Right lobe of liver (tissue), 6 donors: ENCODE results near the gene REPIN1. TPM values are rescaled to one million over a fixed set of nuclear protein-coding genes. Genes with fewer than 3 reads are reported as not detected.

ENCODE experiments used
- ATAC-seq, 4 donors: fragments of 200-7000 bp; cut with Tn5 transposase; one replicate each; pipeline ENCODE4 v1.9.1; 2020; ENCODE audit warnings: mild to moderate bottlenecking in 4 of 4, moderate library complexity in 4 of 4
- DNase-seq, 3 donors: peaks; one replicate each; pipeline ENCODE4 v3.0.0-alpha.2; 2020
- H3K27ac ChIP-seq, 3 donors: fragments of 200-600 bp; one replicate each; pipeline ENCODE4 v1.8.0; 2022
- H3K27me3 ChIP-seq, 2 donors: fragments of 200-600 bp; one replicate each; pipeline ENCODE4 v1.8.0; 2022
- H3K36me3 ChIP-seq, 4 donors: fragments of 200-600 bp; sonication (generic) in 1 of 4; one replicate each; pipeline versions ENCODE4 v1.5.1 to v1.8.0; 2017 to 2022; ENCODE audit warnings: control low read depth in 1 of 4
- H3K4me1 ChIP-seq, 4 donors: fragments of 200-600 bp; sonication (generic) in 1 of 4; one replicate each; pipeline versions ENCODE4 v1.5.1 to v1.8.0; 2017 to 2022; ENCODE audit warnings: control low read depth in 1 of 4
- H3K4me3 ChIP-seq, 3 donors: fragments of 200-600 bp; one replicate each; pipeline ENCODE4 v1.8.0; 2022
- H3K9me3 ChIP-seq, 4 donors: fragments of 200-600 bp; sonication (generic) in 1 of 4; one replicate each; pipeline versions ENCODE4 v1.5.1 to v1.8.0; 2017 to 2022; ENCODE audit warnings: control low read depth in 1 of 4
- POLR2A ChIP-seq: fragments of 450-650 bp; IDR thresholded peaks from one replicate; pipeline ENCODE4 v1.6.1; 2017; ENCODE audit warnings: antibody characterized with exemption, mild to moderate bottlenecking
- WGBS: methylation state at CpG from one replicate; pipeline ENCODE4 v1.1.6; 2018; ENCODE audit warnings: low coverage, low lambda C conversion rate; ENCODE audit not compliant: insufficient coverage; ENCODE audit errors: missing lambda C conversion rate; 5-methylcytosine and 5-hydroxymethylcytosine counted together
- intact Hi-C, 2 donors: fragments of 100-400 bp; cut with DNase I; formaldehyde crosslinking; loops; one replicate each; pipeline versions ENCODE4 v1.11.2 to v1.14.1; 2022
- total RNA-seq, 6 experiments: library from RNA; depleted of rRNA in 2 of 6; stranded (reverse); fragments of >200 nt in 2 of 6; fragmentation: NEBNext Ultra II Directional in 3 of 6; extraction: Animal tissue kit (Norgen Biotek cat#: 25700) in 3 of 6; gene quantifications; one replicate each; pipeline versions ENCODE4 v1.1.0 to v1.2.4, GENCODE V29; 2016 to 2023
- TF ChIP-seq, protein P1 (sequence below), 4 donors: fragments of 200-600 bp in 3 of 4; fragments of 450-650 bp in 1 of 4; IDR thresholded peaks; one replicate each; pipeline versions ENCODE4 v1.5.1 to v1.8.0; 2016 to 2022; ENCODE audit warnings: antibody characterized with exemption in 4 of 4, mild to moderate bottlenecking in 2 of 4
- donor health status: DM: no; HTN: yes; CAD: no.
- donor health status: DM: no; HTN: no; CAD: no.
- donor health status: DM: no; HTN: no; CAD: no.
- donor health status: DM: no; HTN: yes; CAD: no.
- donor health status: DM: no; HTN: yes; CAD: no.

Gene REPIN1
- total RNA-seq, 6 experiments from 2014 or later: 56.2 to 133 (median 73.5) TPM

DNA sequence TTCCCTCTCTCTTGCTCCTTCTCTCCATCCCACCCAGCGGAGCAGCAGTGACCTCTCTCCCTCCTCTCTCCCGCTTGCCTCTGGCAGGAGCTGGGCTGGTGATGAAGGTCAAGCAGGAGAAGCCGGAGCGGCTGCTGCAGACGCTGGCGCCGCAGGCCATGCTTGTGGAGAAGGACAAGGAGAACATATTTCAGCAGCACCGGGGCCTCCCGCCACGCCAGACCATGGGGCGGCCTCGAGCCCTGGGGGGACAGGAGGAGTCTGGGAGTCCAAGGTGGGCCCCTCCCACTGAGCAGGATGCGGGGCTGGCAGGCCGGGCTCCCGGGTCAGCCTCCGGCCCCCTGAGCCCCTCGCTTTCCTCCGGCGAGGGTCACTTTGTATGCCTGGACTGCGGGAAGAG lies 27.8 kb downstream of the REPIN1 start:
- H3K4me3 ChIP-seq: no peak overlapping the region
- no peaks in the 10 kb centered on the region for H3K36me3 ChIP-seq
- WGBS: 97% methylated on average over 5 of the region's 20 CpGs
- H3K27ac ChIP-seq: no peak overlapping the region
- DNase-seq: no peak
- no peak for ATAC-seq
- TF ChIP-seq, protein P1, sequence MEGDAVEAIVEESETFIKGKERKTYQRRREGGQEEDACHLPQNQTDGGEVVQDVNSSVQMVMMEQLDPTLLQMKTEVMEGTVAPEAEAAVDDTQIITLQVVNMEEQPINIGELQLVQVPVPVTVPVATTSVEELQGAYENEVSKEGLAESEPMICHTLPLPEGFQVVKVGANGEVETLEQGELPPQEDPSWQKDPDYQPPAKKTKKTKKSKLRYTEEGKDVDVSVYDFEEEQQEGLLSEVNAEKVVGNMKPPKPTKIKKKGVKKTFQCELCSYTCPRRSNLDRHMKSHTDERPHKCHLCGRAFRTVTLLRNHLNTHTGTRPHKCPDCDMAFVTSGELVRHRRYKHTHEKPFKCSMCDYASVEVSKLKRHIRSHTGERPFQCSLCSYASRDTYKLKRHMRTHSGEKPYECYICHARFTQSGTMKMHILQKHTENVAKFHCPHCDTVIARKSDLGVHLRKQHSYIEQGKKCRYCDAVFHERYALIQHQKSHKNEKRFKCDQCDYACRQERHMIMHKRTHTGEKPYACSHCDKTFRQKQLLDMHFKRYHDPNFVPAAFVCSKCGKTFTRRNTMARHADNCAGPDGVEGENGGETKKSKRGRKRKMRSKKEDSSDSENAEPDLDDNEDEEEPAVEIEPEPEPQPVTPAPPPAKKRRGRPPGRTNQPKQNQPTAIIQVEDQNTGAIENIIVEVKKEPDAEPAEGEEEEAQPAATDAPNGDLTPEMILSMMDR (IDR thresholded peaks at IDR 0.05): no peak
- TF ChIP-seq POLR2A: no peak
- no peaks in the 10 kb centered on the region for H3K4me1 ChIP-seq
- intact Hi-C loops: no loop called here
- no peaks in the 10 kb centered on the region for H3K9me3 ChIP-seq
- H3K27me3 ChIP-seq: no peaks in the 10 kb centered on the region

DNA sequence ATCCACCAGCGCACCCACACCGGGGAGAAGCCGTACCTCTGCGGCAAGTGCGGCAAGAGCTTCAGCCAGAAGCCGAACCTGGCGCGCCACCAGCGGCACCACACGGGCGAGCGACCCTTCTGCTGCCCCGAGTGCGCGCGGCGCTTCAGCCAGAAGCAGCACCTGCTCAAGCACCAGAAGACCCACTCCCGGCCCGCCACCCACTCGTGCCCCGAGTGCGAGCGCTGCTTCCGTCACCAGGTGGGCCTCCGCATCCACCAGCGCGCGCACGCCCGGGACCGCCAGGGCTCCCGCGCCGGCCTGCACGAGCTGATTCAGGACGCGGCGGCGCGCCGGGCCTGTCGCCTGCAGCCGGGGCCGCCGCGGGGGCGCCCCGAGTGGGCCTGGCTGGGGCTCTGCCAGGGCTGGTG lies 28.2 kb downstream of the REPIN1 start:
- no peak overlapping the region for H3K4me3 ChIP-seq
- DNase-seq: no peak
- H3K4me1 ChIP-seq: no peaks in the 10 kb centered on the region
- H3K27ac ChIP-seq: no peak overlapping the region
- intact Hi-C loops: no loop called here
- H3K36me3 ChIP-seq: no peaks in the 10 kb centered on the region
- no peaks in the 10 kb centered on the region for H3K9me3 ChIP-seq
- TF ChIP-seq POLR2A: no peak
- TF ChIP-seq, protein P1 (IDR thresholded peaks at IDR 0.05): no peak
- H3K27me3 ChIP-seq: no peaks in the 10 kb centered on the region
- 97% methylated on average over 20 of the region's 48 CpGs for WGBS
- ATAC-seq: no peak

DNA sequence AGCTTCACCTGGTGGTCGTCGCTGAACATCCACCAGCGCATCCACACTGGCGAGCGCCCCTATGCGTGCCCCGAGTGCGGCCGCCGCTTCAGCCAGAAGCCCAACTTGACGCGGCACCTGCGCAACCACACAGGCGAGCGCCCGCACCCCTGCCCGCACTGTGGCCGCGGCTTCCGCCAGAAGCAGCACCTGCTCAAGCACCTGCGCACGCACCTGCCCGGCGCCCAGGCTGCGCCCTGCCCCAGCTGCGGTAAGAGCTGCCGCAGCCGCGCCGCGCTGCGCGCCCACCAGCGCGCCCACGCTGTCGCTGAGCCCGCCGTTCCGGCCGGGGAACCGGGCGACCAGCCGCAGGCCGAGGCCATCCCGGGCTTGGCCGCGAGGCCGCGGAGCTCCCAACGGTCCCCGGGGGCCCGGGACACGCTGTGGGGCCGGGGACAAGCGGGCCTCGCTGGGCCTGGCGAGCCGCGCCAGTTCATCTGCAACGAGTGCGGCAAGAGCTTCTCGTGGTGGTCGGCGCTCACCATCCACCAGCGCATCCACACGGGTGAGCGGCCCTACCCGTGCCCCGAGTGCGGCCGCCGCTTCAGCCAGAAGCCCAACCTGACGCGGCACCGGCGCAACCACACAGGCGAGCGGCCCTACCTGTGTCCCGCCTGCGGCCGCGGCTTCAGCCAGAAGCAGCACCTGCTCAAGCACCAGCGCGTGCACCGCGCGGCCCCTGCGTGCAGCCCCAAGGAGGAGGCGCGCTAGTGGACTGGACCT lies 28.9 kb downstream of the REPIN1 start:
- WGBS: 100% methylated on average over 1 of the region's 91 CpGs
- Histone ChIP-seq H3K27ac (no peak overlapping the region), H3K9me3 (no peaks in the 10 kb centered on the region), H3K4me1 (no peaks in the 10 kb centered on the region), H3K27me3 (no peaks in the 10 kb centered on the region), H3K4me3 (no peak overlapping the region), H3K36me3 (no peaks in the 10 kb centered on the region)
- no peak for TF ChIP-seq POLR2A
- TF ChIP-seq, protein P1 (IDR thresholded peaks at IDR 0.05): no peak
- ATAC-seq (no peak), DNase-seq (no peak)
- intact Hi-C loops: no loop called here

DNA sequence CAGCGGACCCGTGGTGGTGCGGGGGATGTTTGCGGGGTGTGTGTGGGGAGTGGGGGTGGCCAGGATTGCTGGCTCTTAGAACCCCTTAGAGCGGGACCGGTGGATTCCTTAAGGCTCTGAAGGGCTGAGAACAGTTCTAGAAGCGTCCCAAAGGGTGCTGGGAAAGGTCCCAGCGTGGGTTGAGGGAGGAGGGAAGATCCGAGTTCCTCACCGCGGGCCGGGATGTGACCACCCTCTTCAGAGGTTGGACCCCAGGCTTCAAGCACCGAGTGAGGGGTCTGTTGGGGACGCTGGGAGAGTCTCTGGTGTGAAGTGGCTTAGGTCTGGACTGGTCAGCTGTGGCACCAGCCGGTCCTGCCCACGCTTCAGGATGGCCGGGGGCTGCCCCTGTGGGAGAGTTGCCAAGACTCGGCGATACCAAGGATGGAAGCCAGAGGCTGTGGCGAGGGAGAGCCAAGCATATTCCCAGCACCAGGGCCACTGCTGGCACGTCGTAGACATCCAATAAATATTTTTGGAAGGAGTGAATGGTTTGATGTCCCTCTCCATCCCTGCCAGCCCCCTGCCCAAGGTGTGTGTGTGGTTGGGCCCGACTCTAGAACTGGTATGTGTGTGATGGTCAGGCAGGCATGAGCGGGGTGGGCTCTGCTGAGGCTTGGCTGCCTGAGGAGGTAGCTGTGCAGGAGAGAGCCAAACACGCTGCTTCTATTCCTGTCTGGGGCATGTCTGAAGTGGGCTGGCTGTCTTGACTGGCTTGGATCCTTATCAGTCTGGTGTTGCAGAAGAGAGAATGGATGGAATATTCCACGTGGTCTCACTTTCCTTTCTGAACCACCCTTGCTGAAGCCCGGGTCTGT lies 29.7 kb downstream of the REPIN1 start:
- WGBS: 91% methylated on average over 11 of the region's 27 CpGs
- TF ChIP-seq, protein P1 (IDR thresholded peaks at IDR 0.05): no peak
- no peak for TF ChIP-seq POLR2A
- Histone ChIP-seq H3K36me3 (no peaks in the 10 kb centered on the region), H3K27me3 (no peaks in the 10 kb centered on the region), H3K9me3 (no peaks in the 10 kb centered on the region), H3K27ac (no peak overlapping the region), H3K4me3 (no peak overlapping the region), H3K4me1 (no peaks in the 10 kb centered on the region)
- DNase-seq: no peak
- no peak for ATAC-seq
- intact Hi-C loops: no loop called here
